Measurements from ENCODE around the gene ACVRL1.

GRCh38 chr12:51949342-51950030, 42.2 kb downstream of the ACVRL1 start:
- no peak for TF ChIP-seq POLR2A (IDR thresholded peaks at IDR 0.05)
- TF ChIP-seq POLR2AphosphoS5 (IDR thresholded peaks at IDR 0.05), result no peak

Measured in transverse colon (tissue), 3 donors.